H1 (cell line): ENCODE data around the gene COL6A5. TPM values are rescaled to one million over a fixed set of nuclear protein-coding genes. Genes with fewer than 3 reads are reported as not detected.
A peak's percentile ranks its signal among the peaks of the same experiment; 100 is the strongest.
"Not testable (repeated sequence)": the region's sequence is repeated elsewhere in the genome, so short reads cannot be mapped to it uniquely, and the experiment has no call there.

Experiments
- CTCF ChIA-PET: fragments of 300-600 bp; sonication (Branson Sonifier 250); formaldehyde crosslinking; loops from one replicate; lab custom pipeline; 2021; ENCODE audit not compliant: partially characterized antibody; lab: Charles Lee
- POLR2A ChIA-PET: fragments of 300-600 bp; sonication (Branson Sonifier 250); formaldehyde crosslinking; loops from one replicate; lab custom pipeline; 2021; ENCODE audit warnings: inconsistent platforms; ENCODE audit not compliant: partially characterized antibody; lab: Charles Lee
- DNase-seq, 2 experiments: peaks; one replicate each; pipeline versions ENCODE4 v3.0.0 to v3.0.0-alpha.2; 2010 to 2022; ENCODE audit warnings: low spot score in 2 of 2, low read depth in 1 of 2, mixed read lengths in 1 of 2
- FAIRE-seq: peaks from 2 replicates; lab custom pipeline; 2011; peaks lifted over from hg19 to GRCh38; lab: Jason Lieb, UNC
- H2AFZ ChIP-seq: 2 replicates; pipeline ENCODE4 v1.8.1; 2012; ENCODE audit warnings: low read length, inconsistent platforms
- H2AK5ac ChIP-seq: 2 replicates; pipeline ENCODE4 v1.6.1; 2013; ENCODE audit warnings: low read depth, low read length
- H2BK120ac ChIP-seq: replicated peaks from 2 replicates; pipeline ENCODE3; 2013; ENCODE audit warnings: low read depth, low read length, inconsistent platforms
- H2BK12ac ChIP-seq: 2 replicates; pipeline ENCODE4 v1.6.1; 2013; ENCODE audit warnings: low read depth, low read length
- H2BK15ac ChIP-seq: 2 replicates; pipeline ENCODE4 v1.6.1; 2013; ENCODE audit warnings: low read length
- H2BK20ac ChIP-seq: 2 replicates; pipeline ENCODE4 v1.6.1; 2013; ENCODE audit warnings: low read length
- H2BK5ac ChIP-seq: 2 replicates; pipeline ENCODE4 v1.6.1; 2013; ENCODE audit warnings: low read depth, low read length
- H3K14ac ChIP-seq: 2 replicates; pipeline ENCODE4 v1.6.1; 2013; ENCODE audit warnings: inconsistent platforms; ENCODE audit not compliant: insufficient read length
- H3K18ac ChIP-seq: 2 replicates; pipeline ENCODE4 v1.6.1; 2013; ENCODE audit warnings: low read length; ENCODE audit errors: extremely low read depth
- H3K23ac ChIP-seq: 2 replicates; pipeline ENCODE4 v1.6.1; 2013; ENCODE audit warnings: inconsistent platforms; ENCODE audit not compliant: insufficient read length
- H3K23me2 ChIP-seq: 2 replicates; pipeline ENCODE4 v1.6.1; 2013; ENCODE audit warnings: low read depth, low read length
- H3K27ac ChIP-seq: 2 replicates; pipeline ENCODE4 v1.6.1; 2011; ENCODE audit warnings: low read depth, low read length, inconsistent platforms
- H3K27me3 ChIP-seq, 4 experiments: replicated peaks in 1 of 4; 1 replicate in 1 of 4; 2 replicates in 3 of 4; pipeline versions ENCODE4 v1.6.1 to v1.8.1; 2011 to 2013; ENCODE audit warnings: low read length in 3 of 4, mild to moderate bottlenecking in 3 of 4, inconsistent platforms in 2 of 4, mixed read lengths in 2 of 4, moderate library complexity in 1 of 4; ENCODE audit not compliant: control insufficient read depth in 3 of 4, insufficient read depth in 3 of 4; ENCODE audit errors: extremely low read depth in 1 of 4
- H3K36me3 ChIP-seq, 4 experiments: 2 replicates each; pipeline versions ENCODE4 v1.6.1 to v1.8.1; 2011 to 2013; ENCODE audit warnings: mild to moderate bottlenecking in 4 of 4, low read length in 3 of 4, moderate library complexity in 2 of 4, control low read depth in 1 of 4, inconsistent platforms in 1 of 4; ENCODE audit not compliant: insufficient read depth in 4 of 4, control insufficient read depth in 2 of 4
- H3K4ac ChIP-seq: replicated peaks from 2 replicates; pipeline ENCODE3; 2013; ENCODE audit warnings: low read length, low read depth, mixed read lengths, inconsistent platforms; ENCODE audit not compliant: insufficient read length
- H3K4me1 ChIP-seq, 4 experiments: replicated peaks in 1 of 4; 1 replicate in 1 of 4; 2 replicates in 3 of 4; pipeline versions ENCODE4 v1.6.1 to v1.8.1; 2011 to 2013; ENCODE audit warnings: low read length in 3 of 4, inconsistent platforms in 2 of 4, mixed read lengths in 1 of 4; ENCODE audit not compliant: insufficient read depth in 4 of 4, control insufficient read depth in 3 of 4
- H3K4me2 ChIP-seq, 2 experiments: 2 replicates each; pipeline versions ENCODE4 v1.6.1 to v1.8.1; 2011 to 2013; ENCODE audit warnings: low read depth in 2 of 2, low read length in 2 of 2, control low read depth in 1 of 2, inconsistent platforms in 1 of 2, mild to moderate bottlenecking in 1 of 2; ENCODE audit not compliant: insufficient read depth in 1 of 2
- H3K4me3 ChIP-seq, 4 experiments: fragments of 200-600, 300-600 bp in 1 of 4; sonication (generic), shearing (Covaris generic), sonication (Bioruptor Twin) in 1 of 4; 2 replicates each; pipeline versions ENCODE4 v1.5.1 to v1.8.1; 2011 to 2016; ENCODE audit warnings: low read length in 4 of 4, low read depth in 3 of 4, control low read depth in 2 of 4, inconsistent platforms in 2 of 4, mild to moderate bottlenecking in 2 of 4, mixed read lengths in 1 of 4, moderate library complexity in 1 of 4; ENCODE audit not compliant: insufficient read depth in 2 of 4; ENCODE audit errors: extremely low read depth in 1 of 4
- H3K56ac ChIP-seq: replicated peaks from 2 replicates; pipeline ENCODE3; 2013; ENCODE audit warnings: low read depth, mild to moderate bottlenecking, mixed read lengths, low read length, inconsistent platforms; ENCODE audit not compliant: insufficient read length
- H3K79me1 ChIP-seq: 2 replicates; pipeline ENCODE4 v1.6.1; 2013; ENCODE audit warnings: low read depth, low read length, control low read depth
- H3K79me2 ChIP-seq, 2 experiments: 2 replicates each; pipeline versions ENCODE4 v1.6.1 to v1.8.1; 2012 to 2013; ENCODE audit warnings: low read length in 2 of 2, mild to moderate bottlenecking in 2 of 2, inconsistent platforms in 1 of 2; ENCODE audit not compliant: insufficient read depth in 2 of 2, control insufficient read depth in 1 of 2
- H3K9ac ChIP-seq, 4 experiments: replicated peaks in 1 of 4; 1 replicate in 1 of 4; 2 replicates in 3 of 4; pipeline versions ENCODE4 v1.6.1 to v1.8.1; 2011 to 2013; ENCODE audit warnings: low read depth in 3 of 4, low read length in 3 of 4, control low read depth in 2 of 4, mild to moderate bottlenecking in 2 of 4, moderate library complexity in 2 of 4, inconsistent platforms in 1 of 4; ENCODE audit errors: extremely low read depth in 1 of 4
- H3K9me3 ChIP-seq, 2 experiments: 2 replicates each; pipeline versions ENCODE4 v1.6.1 to v1.8.1; 2012 to 2013; ENCODE audit warnings: mild to moderate bottlenecking in 2 of 2, moderate library complexity in 2 of 2, control low read depth in 1 of 2, inconsistent platforms in 1 of 2, low read depth in 1 of 2, low read length in 1 of 2, mixed read lengths in 1 of 2; ENCODE audit not compliant: insufficient read depth in 2 of 2
- H4K20me1 ChIP-seq, 2 experiments: replicated peaks in 1 of 2; 2 replicates each; pipeline versions ENCODE3 to v1.8.1; 2011 to 2013; ENCODE audit warnings: inconsistent platforms in 2 of 2, low read length in 2 of 2, mild to moderate bottlenecking in 1 of 2; ENCODE audit not compliant: insufficient read depth in 2 of 2, control insufficient read depth in 1 of 2
- H4K5ac ChIP-seq: 2 replicates; pipeline ENCODE4 v1.6.1; 2013; ENCODE audit warnings: low read length, low read depth, mixed read lengths, inconsistent platforms; ENCODE audit not compliant: insufficient read length
- H4K8ac ChIP-seq: 2 replicates; pipeline ENCODE4 v1.8.0; 2013; ENCODE audit warnings: mild to moderate bottlenecking, moderate library complexity, low read length, inconsistent platforms; ENCODE audit not compliant: insufficient read depth; ENCODE audit errors: extremely low read depth
- H4K91ac ChIP-seq: replicated peaks from 2 replicates; pipeline ENCODE3; 2013; ENCODE audit warnings: low read length, mixed read lengths, inconsistent platforms; ENCODE audit not compliant: insufficient read length
- EP300 ChIP-seq, 2 experiments: IDR thresholded peaks; 1 replicate in 1 of 2; 2 replicates in 1 of 2; pipeline ENCODE4 v1.6.1; 2011 to 2012; ENCODE audit warnings: low read depth in 2 of 2, low read length in 2 of 2, mild to moderate bottlenecking in 2 of 2, borderline replicate concordance in 1 of 2, inconsistent platforms in 1 of 2, moderate library complexity in 1 of 2
- WGBS, 2 experiments: shearing (Covaris generic) in 1 of 2; methylation state at CpG; one replicate each; pipeline versions ENCODE4 v1.1.6 to v1.1.7; 2013 to 2015; ENCODE audit warnings: low lambda C conversion rate in 2 of 2, mixed read lengths in 2 of 2, inconsistent platforms in 1 of 2, low coverage in 1 of 2, missing lambda C conversion rate in 1 of 2; ENCODE audit not compliant: insufficient replicate concordance in 2 of 2, insufficient coverage in 1 of 2, insufficient read length in 1 of 2; ENCODE audit errors: extremely low coverage in 1 of 2, missing lambda C conversion rate in 1 of 2; 5-methylcytosine and 5-hydroxymethylcytosine counted together
- polyA plus RNA-seq, 7 experiments: library from polyadenylated mRNA; depleted of rRNA in 3 of 7; stranded (reverse) in 5 of 7; unstranded in 2 of 7; fragments of >200 nt in 5 of 7; fragments of 200-250 nt in 2 of 7; gene quantifications; 1 replicate in 5 of 7; 2 replicates in 1 of 7; 4 replicates in 1 of 7; pipeline versions ENCODE4 v1.2.1 to v1.2.3, GENCODE V29; 2011 to 2013; ENCODE audit warnings: missing spikeins in 2 of 7, mixed read lengths in 2 of 7
- total RNA-seq: library from RNA; stranded (reverse); fragmentation: NEBNext Ultra II Directional; extraction: Animal tissue kit (Norgen Biotek cat#: 25700); gene quantifications from 2 replicates; pipeline ENCODE4 v1.2.1, GENCODE V29; 2021

COL6A5 gene
- total and polyA plus RNA-seq, 2 of the 8 experiments (the other 6 are each of a cell fraction or from before 2014, with no cell fraction given) = 0.05 to 0.06 TPM

GRCh38 chr3:130408253-130408652, 62.8 kb downstream of the COL6A5 start:
- H3K9ac ChIP-seq, H3K4ac ChIP-seq, H3K23me2 ChIP-seq, H2BK120ac ChIP-seq, H3K27me3 ChIP-seq, H3K79me1 ChIP-seq, H3K9me3 ChIP-seq, CTCF ChIA-PET, H3K4me1 ChIP-seq, H4K8ac ChIP-seq, H2BK20ac ChIP-seq, H2AK5ac ChIP-seq, H3K79me2 ChIP-seq, H2AFZ ChIP-seq, H2BK15ac ChIP-seq, H2BK12ac ChIP-seq, H4K5ac ChIP-seq, POLR2A ChIA-PET, DNase-seq, H3K4me3 ChIP-seq, H3K36me3 ChIP-seq, H3K23ac ChIP-seq, H3K27ac ChIP-seq, H3K14ac ChIP-seq, FAIRE-seq, H4K91ac ChIP-seq, H3K56ac ChIP-seq, H4K20me1 ChIP-seq, H3K4me2 ChIP-seq, H3K18ac ChIP-seq, H2BK5ac ChIP-seq: not testable (repeated sequence)
- TF ChIP-seq EP300 (IDR thresholded peaks at IDR 0.05; ENCODE audit: borderline replicate concordance in 1 of 2, low read depth in 2 of 2, low read length in 2 of 2) = peak in 1 of 2 experiments; percentile 81; a peak in 1 of 3 replicates
- WGBS, 2 experiments = 69% methylated on average over 9 of the region's 10 CpGs; no CpG with 5 or more reads in 1 of the 2 experiments
